Posterior cingulate gyrus (tissue), 11 donors: Measurements from ENCODE around the gene SLC6A19.
"Not testable (repeated sequence)": the region's sequence is repeated elsewhere in the genome, so short reads cannot be mapped to it uniquely, and the experiment has no call there.

Source experiments
- DNase-seq, 10 donors: peaks; one replicate each; pipeline versions ENCODE4 v3.0.0 to v3.0.0-alpha.2; 2020 to 2021; ENCODE audit warnings: mixed read lengths in 3 of 10
- intact Hi-C: fragments of 100-400 bp; cut with DNase I; formaldehyde crosslinking; loops from one replicate; pipeline ENCODE4 v1.15.1; 2023

SLC6A19 gene

GRCh38 chr5:1228120-1228519, 26.7 kb downstream of the SLC6A19 start:
- intact Hi-C loops, result no loop called here
- no peak for DNase-seq

GRCh38 chr5:1229023-1229422, 27.6 kb downstream of the SLC6A19 start:
- intact Hi-C loops, DNase-seq: not testable (repeated sequence)

GRCh38 chr5:1229822-1230221, 28.4 kb downstream of the SLC6A19 start:
- intact Hi-C loops, result no loop called here
- DNase-seq, result no peak

- intact Hi-C loops, result no loop called here
- no peak for DNase-seq
Measured at GRCh38 chr5:1230551-1230950, 29.2 kb downstream of the SLC6A19 start.

GRCh38 chr5:1231354-1231905, 30.0 kb downstream of the SLC6A19 start:
- no peak for DNase-seq
- intact Hi-C loops, result no loop called here

- DNase-seq, result no peak
- intact Hi-C loops, result no loop called here
Measured at GRCh38 chr5:1232780-1233179, 31.4 kb downstream of the SLC6A19 start.

GRCh38 chr5:1235379-1235778, 34.0 kb downstream of the SLC6A19 start:
- intact Hi-C loops, result loop anchor here (5.0 kb wide), 1 partner anchor 68 kb away; no protein-coding TSS in a partner anchor
- DNase-seq, result peak in 1 of 10 donors; percentile 23

GRCh38 chr5:1235838-1236237, 34.4 kb downstream of the SLC6A19 start:
- intact Hi-C loops, result loop anchor here (5.0 kb wide), 1 partner anchor 69 kb away; no protein-coding TSS in a partner anchor
- no peak for DNase-seq

- intact Hi-C loops, result loop anchor here (5.0 kb wide), 1 partner anchor 72 kb away; no protein-coding TSS in a partner anchor
- no peak for DNase-seq
Measured at GRCh38 chr5:1239505-1240251, 38.3 kb downstream of the SLC6A19 start.

GRCh38 chr5:1240496-1241260, 39.3 kb downstream of the SLC6A19 start:
- no peak for DNase-seq
- intact Hi-C loops, result no loop called here

GRCh38 chr5:1241509-1242080, 40.2 kb downstream of the SLC6A19 start:
- DNase-seq, result no peak
- intact Hi-C loops, result no loop called here

- DNase-seq, result no peak
- intact Hi-C loops, result no loop called here
Measured at GRCh38 chr5:1242733-1243486, 41.5 kb downstream of the SLC6A19 start.

- intact Hi-C loops, result no loop called here
- DNase-seq, result no peak
Measured at GRCh38 chr5:1243487-1244130, 42.2 kb downstream of the SLC6A19 start.

- DNase-seq, result no peak
- intact Hi-C loops, result no loop called here
Measured at GRCh38 chr5:1244255-1244654, 42.9 kb downstream of the SLC6A19 start.

GRCh38 chr5:1244976-1245375, 43.6 kb downstream of the SLC6A19 start:
- DNase-seq, result peak in 3 of 10 donors; percentile 15 to 78 (median 30)
- intact Hi-C loops, result no loop called here

GRCh38 chr5:1245905-1246576, 44.6 kb downstream of the SLC6A19 start:
- DNase-seq, result peak in 8 of 10 donors; percentile 68 to 96 (median 74)
- intact Hi-C loops, result no loop called here

GRCh38 chr5:1246711-1247431, 45.5 kb downstream of the SLC6A19 start:
- peak in 6 of 10 donors; percentile 24 to 92 (median 30) for DNase-seq
- intact Hi-C loops, result no loop called here

- intact Hi-C loops, result no loop called here
- peak in 6 of 10 donors; percentile 22 to 80 (median 38) for DNase-seq
Measured at GRCh38 chr5:1247811-1248210, 46.4 kb downstream of the SLC6A19 start.
